ENCODE results near the gene SPATA2.
"Not testable (repeated sequence)": the region's sequence is repeated elsewhere in the genome, so short reads cannot be mapped to it uniquely, and the experiment has no call there.

SPATA2 gene

DNA sequence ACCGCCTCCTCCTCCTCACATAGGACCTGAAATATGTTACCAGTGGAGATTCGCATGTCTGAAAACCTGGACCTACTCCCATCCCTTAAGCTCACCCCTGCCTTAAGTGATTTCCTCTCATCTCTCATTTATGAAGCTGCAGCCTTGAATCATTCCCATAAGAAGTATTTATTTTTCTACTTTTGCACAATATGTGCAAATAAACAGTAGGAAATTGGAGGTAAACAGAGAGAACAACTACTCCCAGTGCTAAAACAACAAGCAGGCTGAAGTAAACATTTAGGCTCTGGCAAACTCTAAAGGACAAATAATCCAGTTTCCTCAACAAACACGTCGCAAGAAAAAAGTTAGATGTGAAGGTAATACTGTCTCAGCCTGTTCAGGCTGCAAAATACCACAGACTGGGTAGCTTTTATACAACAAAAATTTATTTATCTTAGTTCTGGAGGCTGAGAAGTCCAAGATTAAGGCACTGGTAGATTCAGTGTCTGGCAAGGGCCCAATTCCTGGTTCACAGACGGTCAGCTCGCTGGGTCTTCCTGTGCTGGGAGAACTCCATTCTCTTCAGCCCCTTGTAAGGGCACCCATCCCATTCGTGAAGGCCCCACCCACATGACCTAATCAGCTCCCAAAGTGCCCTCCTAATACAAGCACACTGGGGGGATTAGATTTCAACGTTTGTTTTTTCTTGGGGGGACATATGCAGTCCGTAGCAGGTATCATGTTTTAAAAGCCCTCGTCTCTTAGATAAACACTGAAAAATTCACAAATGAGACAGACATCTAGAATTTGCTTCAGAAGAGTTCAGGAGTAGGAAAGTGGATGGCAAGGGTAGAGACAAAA, 15.6 kb downstream of the SPATA2 start:
- POLR2A ChIA-PET, result no interaction called here

GRCh38 chr20:49896204-49896603, 19.1 kb downstream of the SPATA2 start:
- DNase-seq (ENCODE audit: low read depth, low spot score), result no peak
- H3K4me3 ChIP-seq (ENCODE audit: low read depth, low read length), result no peak overlapping the region
- CTCF ChIA-PET, result interaction anchor here (0.8 to 2.4 kb wide), 3 partner anchors 9 to 286 kb away, joined by 3 to 16 read pairs (median 5); no protein-coding TSS in a partner anchor
- POLR2A ChIA-PET, result interaction anchor here (0.5 kb wide), 1 partner anchor 221 kb away, joined by 3 read pairs; no protein-coding TSS in a partner anchor
- TF ChIP-seq, protein P1, sequence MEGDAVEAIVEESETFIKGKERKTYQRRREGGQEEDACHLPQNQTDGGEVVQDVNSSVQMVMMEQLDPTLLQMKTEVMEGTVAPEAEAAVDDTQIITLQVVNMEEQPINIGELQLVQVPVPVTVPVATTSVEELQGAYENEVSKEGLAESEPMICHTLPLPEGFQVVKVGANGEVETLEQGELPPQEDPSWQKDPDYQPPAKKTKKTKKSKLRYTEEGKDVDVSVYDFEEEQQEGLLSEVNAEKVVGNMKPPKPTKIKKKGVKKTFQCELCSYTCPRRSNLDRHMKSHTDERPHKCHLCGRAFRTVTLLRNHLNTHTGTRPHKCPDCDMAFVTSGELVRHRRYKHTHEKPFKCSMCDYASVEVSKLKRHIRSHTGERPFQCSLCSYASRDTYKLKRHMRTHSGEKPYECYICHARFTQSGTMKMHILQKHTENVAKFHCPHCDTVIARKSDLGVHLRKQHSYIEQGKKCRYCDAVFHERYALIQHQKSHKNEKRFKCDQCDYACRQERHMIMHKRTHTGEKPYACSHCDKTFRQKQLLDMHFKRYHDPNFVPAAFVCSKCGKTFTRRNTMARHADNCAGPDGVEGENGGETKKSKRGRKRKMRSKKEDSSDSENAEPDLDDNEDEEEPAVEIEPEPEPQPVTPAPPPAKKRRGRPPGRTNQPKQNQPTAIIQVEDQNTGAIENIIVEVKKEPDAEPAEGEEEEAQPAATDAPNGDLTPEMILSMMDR (IDR thresholded peaks at IDR 0.05; ENCODE audit: insufficient read depth, low read length, missing control alignments), result no peak

More for the DNA sequence above, 15.6 kb downstream of the SPATA2 start:
- TF ChIP-seq, protein P1 (IDR thresholded peaks at IDR 0.05; ENCODE audit: insufficient read depth, low read length, missing control alignments), result no peak
- no peak for DNase-seq (ENCODE audit: low read depth, low spot score)
- CTCF ChIA-PET, result interaction anchor here (0.9 to 16.4 kb wide), 2 partner anchors 10 to 79 kb away, joined by 3 to 158 read pairs; no protein-coding TSS in a partner anchor
- no peak overlapping the region for H3K4me3 ChIP-seq (ENCODE audit: low read depth, low read length)

DNA sequence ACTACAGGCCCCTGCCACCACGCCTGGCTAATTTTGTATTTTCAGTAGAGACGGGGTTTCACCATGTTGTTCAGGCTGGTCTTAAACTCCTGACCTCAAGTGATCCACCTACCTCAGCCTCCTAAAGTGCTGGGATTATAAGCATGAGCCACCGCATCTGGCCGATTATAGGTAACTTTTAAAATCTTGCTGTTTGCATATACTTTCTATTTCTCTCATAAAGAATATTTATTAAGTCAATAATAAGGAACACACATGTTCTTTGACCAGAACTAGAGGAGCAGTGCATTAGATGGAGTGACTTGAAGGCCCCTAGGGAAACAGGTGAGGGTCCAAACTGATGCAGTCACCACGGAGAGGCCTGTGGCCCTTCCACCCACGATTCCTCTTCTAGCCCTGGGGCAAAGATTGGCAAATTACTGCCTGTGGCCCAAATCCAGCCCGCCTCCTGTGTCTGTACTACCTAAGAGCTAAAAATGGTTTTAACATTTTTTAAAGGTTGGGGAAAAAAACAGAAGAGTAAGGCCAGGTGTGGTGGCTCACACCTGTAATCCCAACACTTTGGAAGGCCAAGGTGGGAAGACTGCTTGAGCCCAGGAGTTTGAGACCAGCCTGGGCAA, 19.7 kb downstream of the SPATA2 start:
- CTCF ChIA-PET, result interaction anchor here (1.6 kb wide), 1 partner anchor 285 kb away, joined by 5 read pairs; no protein-coding TSS in a partner anchor

DNA sequence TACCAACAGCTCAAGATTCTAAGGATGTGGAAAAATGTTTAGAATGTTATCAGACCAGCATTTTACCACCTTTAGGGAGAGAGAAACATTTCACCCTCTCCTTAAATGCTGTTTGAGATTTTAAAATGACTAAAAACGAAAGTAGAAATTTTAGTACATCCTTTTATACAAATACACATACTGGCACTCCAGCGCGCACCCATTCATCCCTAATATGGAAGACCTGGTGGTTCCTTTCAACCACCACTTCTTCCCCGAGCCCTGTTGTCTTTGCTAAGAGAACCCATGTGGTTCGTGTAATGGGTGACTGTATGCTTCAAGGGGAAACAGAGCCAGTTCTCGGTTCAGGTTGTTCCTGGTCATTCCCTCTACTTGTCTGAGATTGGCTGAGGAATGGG, 21.3 kb downstream of the SPATA2 start:
- ChIA-PET CTCF (interaction anchor here (1.2 to 8.9 kb wide), 5 partner anchors 9 to 352 kb away, joined by 3 to 158 read pairs (median 5); no protein-coding TSS in a partner anchor), POLR2A (no interaction called here)
- H3K4me3 ChIP-seq (ENCODE audit: low read depth, low read length), result no peak overlapping the region
- TF ChIP-seq, protein P1 (IDR thresholded peaks at IDR 0.05; ENCODE audit: insufficient read depth, low read length, missing control alignments), result no peak
- DNase-seq (ENCODE audit: low read depth, low spot score), result no peak

More for the DNA sequence above, 19.7 kb downstream of the SPATA2 start:
- not testable (repeated sequence) for H3K4me3 ChIP-seq (ENCODE audit: low read depth, low read length); DNase-seq (ENCODE audit: low read depth, low spot score)
- POLR2A ChIA-PET, result interaction anchor here (0.7 kb wide), 1 partner anchor 313 kb away, joined by 3 read pairs; no protein-coding TSS in a partner anchor

DNA sequence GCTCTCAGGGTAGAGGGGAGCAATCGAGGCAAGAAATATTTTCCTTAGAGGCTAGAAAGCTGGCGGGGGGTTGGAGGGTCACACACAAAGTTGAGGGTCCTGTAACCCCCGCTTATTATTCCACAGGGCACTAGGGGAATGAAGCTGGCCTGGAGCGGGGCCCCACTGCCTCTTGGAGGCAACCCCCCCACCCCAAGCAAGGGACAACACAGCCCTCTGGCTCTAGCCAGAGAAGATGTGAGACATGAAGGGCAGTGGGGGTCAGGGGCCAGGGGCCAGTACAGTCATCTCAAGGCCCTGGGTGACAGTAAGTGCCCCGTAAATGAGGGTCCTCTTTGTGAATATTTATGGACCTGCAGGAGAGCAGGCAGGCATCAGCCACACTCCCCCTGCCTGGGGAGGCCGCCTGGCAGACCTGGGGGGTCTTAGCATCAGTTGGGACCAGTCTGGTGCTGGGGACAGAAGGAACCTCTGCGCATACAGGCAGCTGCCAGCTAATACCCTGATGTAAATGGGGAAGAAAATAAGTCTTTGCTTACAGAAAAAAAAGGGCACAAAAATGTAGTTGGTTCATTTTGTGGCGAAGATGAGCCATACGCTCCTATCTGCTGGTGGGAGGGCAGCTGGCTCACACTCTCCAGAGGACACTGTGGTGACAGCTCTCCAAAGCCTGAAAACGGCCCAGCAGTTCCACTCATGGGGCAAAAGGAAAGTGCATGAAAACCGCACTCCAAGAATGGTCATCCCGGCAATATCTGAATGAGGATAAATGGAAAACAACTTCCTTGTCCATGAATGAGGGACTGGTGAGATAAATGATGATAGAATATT, 21.9 kb downstream of the SPATA2 start:
- ChIA-PET CTCF (interaction anchor here (0.6 to 8.9 kb wide), 10 partner anchors 9 to 351 kb away, joined by 3 to 158 read pairs (median 3); no protein-coding TSS in a partner anchor), POLR2A (no interaction called here)
- TF ChIP-seq, protein P1 (IDR thresholded peaks at IDR 0.05; ENCODE audit: insufficient read depth, low read length, missing control alignments), result no peak
- DNase-seq (ENCODE audit: low read depth, low spot score), result no peak
- no peak overlapping the region for H3K4me3 ChIP-seq (ENCODE audit: low read depth, low read length)

DNA sequence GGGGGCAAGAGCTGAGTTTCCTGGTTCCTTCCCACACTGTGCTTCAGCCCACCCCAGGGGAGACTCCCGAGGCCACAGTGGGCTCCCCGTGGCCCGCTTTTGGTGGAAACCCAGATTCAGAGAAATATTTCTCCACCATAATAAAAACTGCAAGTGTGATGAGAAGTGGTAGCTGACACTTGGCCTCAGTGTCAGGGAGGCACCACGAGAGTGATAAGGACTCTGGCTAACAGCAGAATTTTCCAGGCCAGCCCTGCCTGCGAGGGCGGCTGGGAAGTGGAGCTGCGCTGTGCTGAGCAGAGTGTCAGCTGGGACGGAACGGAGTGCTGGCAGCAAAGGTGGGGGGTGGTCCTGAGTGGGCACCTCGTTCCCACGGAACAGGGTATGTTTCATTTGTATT, 22.5 kb downstream of the SPATA2 start:
- TF ChIP-seq, protein P1 (IDR thresholded peaks at IDR 0.05; ENCODE audit: insufficient read depth, low read length, missing control alignments), result no peak
- ChIA-PET POLR2A (interaction anchor here (0.5 kb wide), 1 partner anchor 94 kb away, joined by 3 read pairs; no protein-coding TSS in a partner anchor), CTCF (interaction anchor here (0.6 to 8.9 kb wide), 10 partner anchors 8 to 350 kb away, joined by 3 to 158 read pairs (median 4); no protein-coding TSS in a partner anchor)
- no peak overlapping the region for H3K4me3 ChIP-seq (ENCODE audit: low read depth, low read length)
- no peak for DNase-seq (ENCODE audit: low read depth, low spot score)
